Measurements from ENCODE around the gene TK1.

Gene TK1

GRCh38 chr17:78211032-78211431, 24.2 kb upstream of the TK1 start:
- no peak overlapping the region for H3K4me3 ChIP-seq (ENCODE audit: low read depth in 1 of 2, low read length in 2 of 2)
- no peak overlapping the region for H3K27ac ChIP-seq (ENCODE audit: low read depth, low read length)
- no peaks in the 10 kb centered on the region for H3K9me3 ChIP-seq (ENCODE audit: low read length)
- no peaks in the 10 kb centered on the region for H3K4me1 ChIP-seq (ENCODE audit: insufficient read depth, low read length)
- H3K9ac ChIP-seq (ENCODE audit: low read length): no peak overlapping the region
- H3K36me3 ChIP-seq (ENCODE audit: insufficient read depth, low read length): no peaks in the 10 kb centered on the region
- no peaks in the 10 kb centered on the region for H3K27me3 ChIP-seq (ENCODE audit: control insufficient read depth in 1 of 2, insufficient read depth in 2 of 2, low read length in 2 of 2)

GRCh38 chr17:78210111-78210510, 23.3 kb upstream of the TK1 start:
- no peaks in the 10 kb centered on the region for H3K9me3 ChIP-seq (ENCODE audit: low read length)
- no peaks in the 10 kb centered on the region for H3K4me1 ChIP-seq (ENCODE audit: insufficient read depth, low read length)
- no peak overlapping the region for H3K27ac ChIP-seq (ENCODE audit: low read depth, low read length)
- no peaks in the 10 kb centered on the region for H3K36me3 ChIP-seq (ENCODE audit: insufficient read depth, low read length)
- no peaks in the 10 kb centered on the region for H3K27me3 ChIP-seq (ENCODE audit: control insufficient read depth in 1 of 2, insufficient read depth in 2 of 2, low read length in 2 of 2)
- H3K4me3 ChIP-seq (ENCODE audit: low read depth in 1 of 2, low read length in 2 of 2): no peak overlapping the region
- no peak overlapping the region for H3K9ac ChIP-seq (ENCODE audit: low read length)

- Histone ChIP-seq H3K4me1 (ENCODE audit: insufficient read depth, low read length) (no peaks in the 10 kb centered on the region), H3K4me3 (ENCODE audit: low read depth in 1 of 2, low read length in 2 of 2) (no peak overlapping the region), H3K27me3 (ENCODE audit: control insufficient read depth in 1 of 2, insufficient read depth in 2 of 2, low read length in 2 of 2) (no peaks in the 10 kb centered on the region), H3K36me3 (ENCODE audit: insufficient read depth, low read length) (no peaks in the 10 kb centered on the region), H3K9ac (ENCODE audit: low read length) (no peak overlapping the region), H3K9me3 (ENCODE audit: low read length) (no peaks in the 10 kb centered on the region), H3K27ac (ENCODE audit: low read depth, low read length) (no peak overlapping the region)
Measured at GRCh38 chr17:78208486-78208885, 21.6 kb upstream of the TK1 start.

GRCh38 chr17:78206298-78206697, 19.4 kb upstream of the TK1 start:
- Histone ChIP-seq H3K9ac (ENCODE audit: low read length) (no peak overlapping the region), H3K27me3 (ENCODE audit: control insufficient read depth in 1 of 2, insufficient read depth in 2 of 2, low read length in 2 of 2) (no peaks in the 10 kb centered on the region), H3K27ac (ENCODE audit: low read depth, low read length) (no peak overlapping the region), H3K4me1 (ENCODE audit: insufficient read depth, low read length) (no peaks in the 10 kb centered on the region), H3K36me3 (ENCODE audit: insufficient read depth, low read length) (no peaks in the 10 kb centered on the region), H3K4me3 (ENCODE audit: low read depth in 1 of 2, low read length in 2 of 2) (no peak overlapping the region), H3K9me3 (ENCODE audit: low read length) (no peaks in the 10 kb centered on the region)

DNA sequence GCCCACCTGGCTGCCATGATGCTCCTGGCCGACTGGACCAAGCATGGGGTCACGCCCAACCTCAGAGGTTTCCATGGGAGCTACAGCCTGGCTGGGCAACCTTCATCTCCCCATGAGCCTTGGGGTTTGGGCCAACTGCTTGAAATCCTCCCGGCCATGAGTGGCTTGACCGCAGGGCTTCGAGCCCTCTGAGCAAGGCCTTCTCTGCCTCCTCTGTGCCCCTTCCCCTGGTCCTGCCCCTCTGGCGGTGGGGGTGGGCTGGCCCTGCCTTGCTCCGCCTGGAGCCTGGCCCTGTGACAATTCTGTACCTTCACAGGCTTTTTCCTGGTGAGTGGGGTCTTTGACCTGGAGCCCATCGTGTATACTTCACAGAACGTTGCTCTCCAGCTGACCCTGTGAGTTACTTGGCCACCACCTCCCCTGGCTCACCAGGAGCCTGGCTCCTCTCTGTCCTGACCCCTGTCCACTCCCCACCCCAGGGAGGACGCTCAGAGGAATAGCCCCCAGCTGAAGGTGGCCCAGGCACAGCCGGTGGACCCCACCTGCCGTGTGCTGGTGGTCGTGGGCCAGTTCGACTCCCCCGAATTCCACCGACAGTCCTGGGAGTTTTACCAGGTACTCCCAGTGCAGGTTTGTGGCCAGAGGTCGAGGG, 18.4 kb upstream of the TK1 start:
- Histone ChIP-seq H3K27ac (ENCODE audit: low read depth, low read length) (no peak overlapping the region), H3K36me3 (ENCODE audit: insufficient read depth, low read length) (no peaks in the 10 kb centered on the region), H3K4me1 (ENCODE audit: insufficient read depth, low read length) (no peaks in the 10 kb centered on the region), H3K27me3 (ENCODE audit: control insufficient read depth in 1 of 2, insufficient read depth in 2 of 2, low read length in 2 of 2) (no peaks in the 10 kb centered on the region), H3K9ac (ENCODE audit: low read length) (no peak overlapping the region), H3K9me3 (ENCODE audit: low read length) (no peaks in the 10 kb centered on the region), H3K4me3 (ENCODE audit: low read depth in 1 of 2, low read length in 2 of 2) (no peak overlapping the region)

DNA sequence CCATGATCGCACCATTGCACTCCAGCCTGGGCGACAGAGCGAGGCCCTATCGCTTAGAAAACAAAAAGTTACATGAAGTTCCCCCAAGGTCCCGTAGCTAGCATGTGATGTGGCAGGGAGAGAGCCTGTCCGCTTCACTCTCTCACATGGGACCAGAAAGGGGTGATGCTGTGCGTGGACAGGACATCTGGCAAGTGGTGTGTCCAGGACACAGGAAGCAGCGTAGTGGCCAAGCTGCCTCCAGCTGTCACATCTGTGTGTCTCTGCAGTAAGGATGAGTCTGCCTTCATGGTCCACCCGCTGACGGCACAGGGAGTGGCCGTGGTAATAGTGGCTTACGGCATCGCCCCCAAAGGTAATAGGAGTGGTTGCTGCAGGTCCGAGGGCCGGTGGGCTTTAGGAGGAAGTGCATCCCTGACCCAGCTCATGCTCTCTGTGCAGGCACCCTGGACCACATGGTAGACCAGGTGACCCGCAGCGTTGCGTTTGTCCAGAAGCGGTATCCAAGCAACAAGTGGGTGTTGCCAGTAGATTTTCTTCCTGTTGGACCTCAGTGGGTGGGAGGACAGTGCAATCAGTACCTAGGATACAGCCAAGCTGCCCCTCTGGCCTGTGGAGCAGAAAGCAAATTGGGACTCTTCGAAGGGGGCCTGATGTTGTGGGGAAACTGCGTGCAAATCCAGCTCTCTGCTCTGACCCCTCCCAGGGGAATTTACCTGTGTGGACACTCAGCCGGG, 17.7 kb upstream of the TK1 start:
- Histone ChIP-seq H3K4me3 (ENCODE audit: low read depth in 1 of 2, low read length in 2 of 2) (no peak overlapping the region), H3K9me3 (ENCODE audit: low read length) (no peaks in the 10 kb centered on the region), H3K36me3 (ENCODE audit: insufficient read depth, low read length) (no peaks in the 10 kb centered on the region), H3K27me3 (ENCODE audit: control insufficient read depth in 1 of 2, insufficient read depth in 2 of 2, low read length in 2 of 2) (no peaks in the 10 kb centered on the region), H3K4me1 (ENCODE audit: insufficient read depth, low read length) (no peaks in the 10 kb centered on the region), H3K9ac (ENCODE audit: low read length) (no peak overlapping the region), H3K27ac (ENCODE audit: low read depth, low read length) (no peak overlapping the region)

- Histone ChIP-seq H3K9me3 (ENCODE audit: low read length) (no peaks in the 10 kb centered on the region), H3K27ac (ENCODE audit: low read depth, low read length) (no peak overlapping the region), H3K36me3 (ENCODE audit: insufficient read depth, low read length) (no peaks in the 10 kb centered on the region), H3K4me1 (ENCODE audit: insufficient read depth, low read length) (no peaks in the 10 kb centered on the region), H3K9ac (ENCODE audit: low read length) (no peak overlapping the region), H3K27me3 (ENCODE audit: control insufficient read depth in 1 of 2, insufficient read depth in 2 of 2, low read length in 2 of 2) (no peaks in the 10 kb centered on the region), H3K4me3 (ENCODE audit: low read depth in 1 of 2, low read length in 2 of 2) (no peak overlapping the region)
Measured at GRCh38 chr17:78202666-78203065, 15.8 kb upstream of the TK1 start.

- no peaks in the 10 kb centered on the region for H3K36me3 ChIP-seq (ENCODE audit: insufficient read depth, low read length)
- H3K4me1 ChIP-seq (ENCODE audit: insufficient read depth, low read length): no peaks in the 10 kb centered on the region
- no peak overlapping the region for H3K9ac ChIP-seq (ENCODE audit: low read length)
- H3K4me3 ChIP-seq (ENCODE audit: low read depth in 1 of 2, low read length in 2 of 2): no peak overlapping the region
- no peaks in the 10 kb centered on the region for H3K9me3 ChIP-seq (ENCODE audit: low read length)
- no peaks in the 10 kb centered on the region for H3K27me3 ChIP-seq (ENCODE audit: control insufficient read depth in 1 of 2, insufficient read depth in 2 of 2, low read length in 2 of 2)
- no peak overlapping the region for H3K27ac ChIP-seq (ENCODE audit: low read depth, low read length)
Measured at GRCh38 chr17:78200451-78200850, 13.6 kb upstream of the TK1 start.

- no peak overlapping the region for H3K4me3 ChIP-seq (ENCODE audit: low read depth in 1 of 2, low read length in 2 of 2)
- no peak overlapping the region for H3K27ac ChIP-seq (ENCODE audit: low read depth, low read length)
- H3K36me3 ChIP-seq (ENCODE audit: insufficient read depth, low read length): no peaks in the 10 kb centered on the region
- no peaks in the 10 kb centered on the region for H3K27me3 ChIP-seq (ENCODE audit: control insufficient read depth in 1 of 2, insufficient read depth in 2 of 2, low read length in 2 of 2)
- H3K9me3 ChIP-seq (ENCODE audit: low read length): no peaks in the 10 kb centered on the region
- no peak overlapping the region for H3K9ac ChIP-seq (ENCODE audit: low read length)
- no peaks in the 10 kb centered on the region for H3K4me1 ChIP-seq (ENCODE audit: insufficient read depth, low read length)
Measured at GRCh38 chr17:78197147-78197832, 10.4 kb upstream of the TK1 start.

DNA sequence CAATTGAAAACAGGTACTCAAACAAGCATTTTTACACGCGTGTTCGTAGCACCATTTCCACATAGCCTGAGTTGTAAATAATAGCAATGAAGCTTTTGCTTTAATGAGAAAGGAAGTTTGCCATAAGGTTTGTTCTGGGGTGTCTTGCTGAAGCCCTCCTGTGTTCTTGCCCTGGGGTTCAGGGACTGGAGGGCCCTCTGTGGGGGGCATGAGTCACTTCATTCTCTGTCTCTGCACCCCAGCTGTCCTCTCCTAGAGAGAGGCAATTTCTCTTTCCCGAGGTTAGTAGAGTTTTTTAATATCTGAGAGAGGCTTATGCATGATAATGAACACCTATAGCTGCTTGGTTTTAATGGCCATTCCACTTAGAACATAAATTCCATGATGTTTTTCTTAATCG, 9.9 kb upstream of the TK1 start:
- no peak overlapping the region for H3K27ac ChIP-seq (ENCODE audit: low read depth, low read length)
- H3K9ac ChIP-seq (ENCODE audit: low read length): no peak overlapping the region
- no peaks in the 10 kb centered on the region for H3K9me3 ChIP-seq (ENCODE audit: low read length)
- no peaks in the 10 kb centered on the region for H3K36me3 ChIP-seq (ENCODE audit: insufficient read depth, low read length)
- no peak overlapping the region for H3K4me3 ChIP-seq (ENCODE audit: low read depth in 1 of 2, low read length in 2 of 2)
- no peaks in the 10 kb centered on the region for H3K4me1 ChIP-seq (ENCODE audit: insufficient read depth, low read length)
- H3K27me3 ChIP-seq (ENCODE audit: control insufficient read depth in 1 of 2, insufficient read depth in 2 of 2, low read length in 2 of 2): no peaks in the 10 kb centered on the region

DNA sequence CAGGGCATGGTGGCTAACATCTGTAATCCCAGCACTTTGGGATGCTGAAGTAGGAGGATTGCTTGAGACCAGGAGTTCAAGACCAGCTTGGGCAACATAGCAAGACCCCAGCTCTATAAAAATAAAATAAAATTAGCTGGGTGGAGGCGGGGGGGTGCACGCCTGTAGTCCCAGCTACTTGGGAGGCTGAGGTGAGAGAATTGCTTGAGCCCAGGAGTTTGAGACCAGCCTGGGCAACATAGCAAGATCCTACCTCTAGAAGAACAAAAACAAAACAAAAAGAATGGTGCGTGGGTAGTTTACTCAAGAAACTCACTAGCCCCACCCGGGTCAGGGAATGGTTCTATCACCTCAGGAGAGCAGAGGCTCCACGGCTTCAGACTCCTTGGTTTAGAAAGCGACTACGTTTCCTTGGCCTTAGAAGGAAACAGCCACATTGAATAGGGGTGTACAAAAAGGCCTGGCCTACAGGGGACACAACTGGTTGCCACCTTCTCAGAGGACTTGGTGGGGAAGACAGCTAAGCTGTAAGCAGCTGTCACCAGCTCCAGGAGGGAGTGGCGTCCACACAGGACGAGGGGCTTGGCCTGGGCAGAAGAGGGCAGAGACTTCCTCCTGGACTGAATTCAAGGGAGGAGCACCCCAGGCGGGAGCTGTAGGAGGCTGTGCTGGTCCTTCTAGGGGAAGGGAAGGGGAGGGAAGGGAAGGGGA, 716 bp downstream of the TK1 start:
- H3K36me3 ChIP-seq (ENCODE audit: insufficient read depth, low read length): no peaks in the 10 kb centered on the region
- H3K4me1 ChIP-seq (ENCODE audit: insufficient read depth, low read length): peaks cover 23% of the 10 kb centered on the region
- no peak overlapping the region for H3K9ac ChIP-seq (ENCODE audit: low read length)
- H3K4me3 ChIP-seq (ENCODE audit: low read depth in 1 of 2, low read length in 2 of 2): no peak overlapping the region
- no peak overlapping the region for H3K27ac ChIP-seq (ENCODE audit: low read depth, low read length)
- no peaks in the 10 kb centered on the region for H3K9me3 ChIP-seq (ENCODE audit: low read length)
- no peaks in the 10 kb centered on the region for H3K27me3 ChIP-seq (ENCODE audit: control insufficient read depth in 1 of 2, insufficient read depth in 2 of 2, low read length in 2 of 2)
